Stomach (tissue), 4 donors: ENCODE data around the gene PPM1L.

ENCODE experiments used
- EP300 ChIP-seq: sonication (generic); formaldehyde crosslinking; IDR thresholded peaks from one replicate; pipeline ENCODE4 v1.6.1; 2017; ENCODE audit warnings: antibody characterized with exemption
- POLR2AphosphoS5 ChIP-seq, 3 donors: sonication (generic); formaldehyde crosslinking; IDR thresholded peaks; one replicate each; pipeline ENCODE4 v1.6.1; 2016; ENCODE audit warnings: antibody characterized with exemption in 3 of 3
- TF ChIP-seq, protein P1 (sequence below), 7 experiments: fragments of 450-650 bp in 4 of 7; fragments of 200-600 bp in 3 of 7; sonication (generic) in 3 of 7; IDR thresholded peaks; one replicate each; pipeline ENCODE4 v1.5.1; 2016 to 2019; ENCODE audit warnings: antibody characterized with exemption in 7 of 7, control low read depth in 2 of 7, mild to moderate bottlenecking in 1 of 7

DNA sequence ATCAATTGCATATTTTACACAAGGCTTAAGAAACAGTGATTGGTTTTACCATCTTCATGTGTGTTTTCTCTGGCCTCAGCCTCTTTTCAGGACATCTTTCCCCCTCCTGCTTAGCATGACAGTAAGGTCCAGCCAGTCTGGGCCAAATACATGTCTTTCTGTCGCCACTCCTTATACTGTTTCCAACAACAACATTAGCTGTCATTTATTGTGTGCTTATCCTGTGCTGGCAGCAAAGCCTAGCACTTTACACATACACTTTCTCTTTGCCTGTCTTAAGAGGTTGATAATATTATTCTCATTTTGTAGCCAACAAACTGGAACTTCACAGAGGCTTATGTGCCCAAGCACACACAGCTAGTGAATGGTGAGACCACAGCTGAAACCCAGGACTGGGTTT lies 311.3 kb downstream of the PPM1L start:
- TF ChIP-seq, protein P1, sequence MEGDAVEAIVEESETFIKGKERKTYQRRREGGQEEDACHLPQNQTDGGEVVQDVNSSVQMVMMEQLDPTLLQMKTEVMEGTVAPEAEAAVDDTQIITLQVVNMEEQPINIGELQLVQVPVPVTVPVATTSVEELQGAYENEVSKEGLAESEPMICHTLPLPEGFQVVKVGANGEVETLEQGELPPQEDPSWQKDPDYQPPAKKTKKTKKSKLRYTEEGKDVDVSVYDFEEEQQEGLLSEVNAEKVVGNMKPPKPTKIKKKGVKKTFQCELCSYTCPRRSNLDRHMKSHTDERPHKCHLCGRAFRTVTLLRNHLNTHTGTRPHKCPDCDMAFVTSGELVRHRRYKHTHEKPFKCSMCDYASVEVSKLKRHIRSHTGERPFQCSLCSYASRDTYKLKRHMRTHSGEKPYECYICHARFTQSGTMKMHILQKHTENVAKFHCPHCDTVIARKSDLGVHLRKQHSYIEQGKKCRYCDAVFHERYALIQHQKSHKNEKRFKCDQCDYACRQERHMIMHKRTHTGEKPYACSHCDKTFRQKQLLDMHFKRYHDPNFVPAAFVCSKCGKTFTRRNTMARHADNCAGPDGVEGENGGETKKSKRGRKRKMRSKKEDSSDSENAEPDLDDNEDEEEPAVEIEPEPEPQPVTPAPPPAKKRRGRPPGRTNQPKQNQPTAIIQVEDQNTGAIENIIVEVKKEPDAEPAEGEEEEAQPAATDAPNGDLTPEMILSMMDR (IDR thresholded peaks at IDR 0.05) = no peak
- TF ChIP-seq EP300 = no peak
- TF ChIP-seq POLR2AphosphoS5 (IDR thresholded peaks at IDR 0.05) = no peak
